Stomach (tissue), 4 donors: ENCODE results near the gene PTPRD.

Experiments used
- CTCF ChIP-seq, 7 experiments: fragments of 450-650 bp in 4 of 7; fragments of 200-600 bp in 3 of 7; sonication (generic) in 3 of 7; IDR thresholded peaks; one replicate each; pipeline ENCODE4 v1.5.1; 2016 to 2019; ENCODE audit warnings: antibody characterized with exemption in 7 of 7, control low read depth in 2 of 7, mild to moderate bottlenecking in 1 of 7
- POLR2A ChIP-seq, 4 donors: fragments of 450-650 bp; IDR thresholded peaks; one replicate each; pipeline ENCODE4 v1.6.1; 2016; ENCODE audit warnings: antibody characterized with exemption in 4 of 4, control low read depth in 2 of 4, mild to moderate bottlenecking in 1 of 4, moderate library complexity in 1 of 4
- POLR2AphosphoS5 ChIP-seq, 3 donors: sonication (generic); formaldehyde crosslinking; IDR thresholded peaks; one replicate each; pipeline ENCODE4 v1.6.1; 2016; ENCODE audit warnings: antibody characterized with exemption in 3 of 3

GRCh38 chr9:8778356-8778755, 1834.4 kb downstream of the PTPRD start:
- TF ChIP-seq POLR2A (IDR thresholded peaks at IDR 0.05): no peak
- TF ChIP-seq CTCF (IDR thresholded peaks at IDR 0.05): no peak
- TF ChIP-seq POLR2AphosphoS5 (IDR thresholded peaks at IDR 0.05): no peak
